NCI-H82 (cell line): ENCODE measurements around the gene CTAGE8.
"Not testable (repeated sequence)": the region's sequence is repeated elsewhere in the genome, so short reads cannot be mapped to it uniquely, and the experiment has no call there.

Experiments used
- DNase-seq: peaks from one replicate; lab custom pipeline; 2025; lab: John Stamatoyannopoulos, UW

Gene CTAGE8

GRCh38 chr7:144255471-144255897 lies 13.6 kb downstream of the CTAGE8 start:
- no peak for DNase-seq

- not testable (repeated sequence) for DNase-seq
These were observed 16.8 kb downstream of the CTAGE8 start for GRCh38 chr7:144252307-144252706.

- not testable (repeated sequence) for DNase-seq
These were observed 21.3 kb downstream of the CTAGE8 start for GRCh38 chr7:144247674-144248330.

- not testable (repeated sequence) for DNase-seq
These were observed 22.1 kb downstream of the CTAGE8 start for GRCh38 chr7:144246967-144247366.

- not testable (repeated sequence) for DNase-seq
These were observed 23.7 kb downstream of the CTAGE8 start for GRCh38 chr7:144245372-144245771.

GRCh38 chr7:144239365-144239764 lies 29.7 kb downstream of the CTAGE8 start, which contains the start of gene OR2A42:
TSS of gene OR2A42 (minus strand) at chr7:144239605. CDS start at chr7:144232843, 6,762 bp downstream.
- DNase-seq = not testable (repeated sequence)

GRCh38 chr7:144238530-144239082 lies 30.5 kb downstream of the CTAGE8 start:
- not testable (repeated sequence) for DNase-seq

- DNase-seq = not testable (repeated sequence)
These were observed 36.0 kb downstream of the CTAGE8 start for GRCh38 chr7:144233039-144233438.

GRCh38 chr7:144231027-144231426 lies 38.1 kb downstream of the CTAGE8 start:
- not testable (repeated sequence) for DNase-seq

- DNase-seq = not testable (repeated sequence)
These were observed 40.3 kb downstream of the CTAGE8 start for GRCh38 chr7:144228810-144229209.

- DNase-seq = not testable (repeated sequence)
These were observed 42.2 kb downstream of the CTAGE8 start for GRCh38 chr7:144226866-144227265.

GRCh38 chr7:144223675-144224074 lies 45.4 kb downstream of the CTAGE8 start:
- not testable (repeated sequence) for DNase-seq

GRCh38 chr7:144220531-144220930 lies 48.6 kb downstream of the CTAGE8 start:
- not testable (repeated sequence) for DNase-seq

- not testable (repeated sequence) for DNase-seq
These were observed 49.9 kb downstream of the CTAGE8 start for GRCh38 chr7:144219149-144219548.

- DNase-seq = not testable (repeated sequence)
These were observed 50.5 kb downstream of the CTAGE8 start for GRCh38 chr7:144218581-144218980.

- not testable (repeated sequence) for DNase-seq
These were observed 51.9 kb downstream of the CTAGE8 start for GRCh38 chr7:144217200-144217599.
